Left ventricle myocardium superior (tissue), 1 donor: ENCODE data around the gene DIP2B. TPM values are rescaled to one million over a fixed set of nuclear protein-coding genes. Genes with fewer than 3 reads are reported as not detected.

Experiments used
- ATAC-seq: fragments of 200-7000 bp; cut with Tn5 transposase; one replicate; pipeline ENCODE4 v1.9.1; 2020; ENCODE audit warnings: mild to moderate bottlenecking, moderate library complexity
- DNase-seq: peaks from one replicate; pipeline ENCODE4 v3.0.0-alpha.2; 2020
- intact Hi-C: fragments of 100-400 bp; cut with micrococcal nuclease; formaldehyde crosslinking; loops from one replicate; pipeline ENCODE4 v1.11.0; 2022
- total RNA-seq: library from RNA; stranded (reverse); fragmentation: NEBNext Ultra II Directional; extraction: Animal tissue kit (Norgen Biotek cat#: 25700); gene quantifications from one replicate; pipeline ENCODE4 v1.2.1, GENCODE V29; 2021
- donor health status: DM: no; HTN: yes; CAD: no; lungs with severe emphysema.

Gene DIP2B
- total RNA-seq, 1 donor from 2014 or later = 11.4 TPM

- ATAC-seq = no peak
- intact Hi-C loops = no loop called here
- no peak for DNase-seq
Measured at GRCh38 chr12:50598321-50598862, 93.6 kb downstream of the DIP2B start.

DNA sequence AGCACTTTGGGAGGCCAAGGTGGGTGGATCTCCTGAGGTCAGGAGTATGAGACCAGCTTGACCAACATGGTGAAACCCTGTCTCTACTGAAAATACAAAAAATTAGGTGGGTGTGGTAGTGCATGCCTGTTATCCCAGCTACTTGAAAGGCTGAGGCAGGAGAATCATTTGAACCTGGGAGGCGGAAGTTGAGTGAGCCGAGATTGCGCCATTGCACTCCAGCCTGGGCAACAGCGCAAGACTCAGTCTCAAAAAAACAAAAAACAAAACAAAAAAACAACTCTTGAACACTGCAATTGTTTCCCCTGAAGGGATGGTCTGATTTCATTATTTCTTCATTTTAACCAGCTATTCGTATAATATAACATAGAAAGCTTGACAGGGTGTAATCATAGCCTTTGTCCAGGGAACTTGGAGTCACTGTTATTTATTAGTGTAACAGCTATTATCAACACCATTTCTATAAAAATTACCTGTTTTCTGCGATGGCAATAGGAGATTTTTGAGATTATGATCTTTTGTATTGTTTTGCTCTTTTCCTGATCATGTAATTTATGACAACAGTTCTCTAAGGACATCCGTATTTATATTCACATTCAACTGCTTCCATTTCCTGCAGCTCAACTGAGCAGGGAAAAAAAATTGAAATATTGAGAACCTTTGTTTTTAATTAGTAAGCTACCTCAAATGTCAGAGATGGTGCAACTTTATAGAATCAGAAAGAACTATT is 94.7 kb downstream of the DIP2B start:
- ATAC-seq = no peak
- DNase-seq = no peak
- intact Hi-C loops = no loop called here

DNA sequence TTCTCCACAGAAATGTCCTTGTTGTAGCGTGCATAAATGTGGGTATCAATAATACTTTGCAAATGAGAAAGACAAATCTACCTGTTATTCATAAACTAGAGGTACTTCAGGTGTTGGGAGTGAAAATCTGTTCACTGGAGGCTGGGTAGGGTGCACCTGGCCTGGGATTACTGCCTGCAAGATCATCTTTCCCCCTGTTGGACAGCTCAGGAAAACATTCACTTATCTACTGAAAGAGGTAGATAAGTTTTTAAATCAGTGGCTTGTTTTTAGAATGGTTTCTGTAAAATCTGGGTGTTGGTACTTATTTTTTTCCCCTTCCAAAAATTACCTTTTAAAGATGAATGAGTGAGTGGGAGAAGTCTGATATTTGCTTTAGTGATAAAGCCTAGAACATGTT is 95.6 kb downstream of the DIP2B start:
- intact Hi-C loops = no loop called here
- DNase-seq (no peak), ATAC-seq (no peak)

GRCh38 chr12:50603817-50604639 is 99.2 kb downstream of the DIP2B start:
- ATAC-seq (peak; percentile 80), DNase-seq (peak; percentile 42)
- intact Hi-C loops = no loop called here

GRCh38 chr12:50604640-50604920 is 99.8 kb downstream of the DIP2B start:
- DNase-seq = no peak
- no peak for ATAC-seq
- intact Hi-C loops = no loop called here

DNA sequence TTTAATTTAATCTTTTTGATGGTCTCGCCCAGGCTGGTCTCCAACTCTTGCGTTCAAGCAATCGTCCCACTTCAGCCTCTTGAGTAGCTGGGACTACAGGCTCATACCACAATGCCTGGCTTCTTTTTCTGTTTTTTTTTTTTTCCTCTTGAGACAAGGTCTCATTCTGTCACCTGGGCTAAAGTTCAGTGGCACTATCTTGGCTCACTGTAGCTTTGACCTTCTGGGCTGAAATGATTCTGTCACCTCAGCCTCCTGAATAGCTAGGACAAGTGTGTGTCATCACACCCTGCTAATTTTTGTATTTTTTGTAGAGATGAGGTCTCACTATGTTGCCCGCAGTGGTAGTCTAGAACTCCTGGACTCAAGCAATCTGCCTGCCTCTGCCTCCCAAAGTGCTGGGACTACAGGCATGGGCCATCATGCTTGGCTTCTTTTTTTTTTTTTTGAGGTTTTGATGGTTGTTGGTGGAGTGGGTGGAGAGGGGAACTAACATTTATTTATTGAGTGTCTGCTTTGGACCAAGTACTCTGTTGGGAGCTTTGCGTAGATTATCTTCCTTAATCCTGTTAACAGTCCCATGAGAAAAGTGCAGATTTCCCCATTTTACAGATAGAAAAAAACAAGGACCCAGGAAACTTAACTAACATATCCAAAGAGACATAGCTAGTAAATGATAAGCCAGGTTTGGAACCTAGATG is 102.0 kb downstream of the DIP2B start:
- no peak for ATAC-seq
- no peak for DNase-seq
- intact Hi-C loops = no loop called here

GRCh38 chr12:50609292-50609874 is 104.6 kb downstream of the DIP2B start:
- intact Hi-C loops = no loop called here
- DNase-seq (no peak), ATAC-seq (no peak)

DNA sequence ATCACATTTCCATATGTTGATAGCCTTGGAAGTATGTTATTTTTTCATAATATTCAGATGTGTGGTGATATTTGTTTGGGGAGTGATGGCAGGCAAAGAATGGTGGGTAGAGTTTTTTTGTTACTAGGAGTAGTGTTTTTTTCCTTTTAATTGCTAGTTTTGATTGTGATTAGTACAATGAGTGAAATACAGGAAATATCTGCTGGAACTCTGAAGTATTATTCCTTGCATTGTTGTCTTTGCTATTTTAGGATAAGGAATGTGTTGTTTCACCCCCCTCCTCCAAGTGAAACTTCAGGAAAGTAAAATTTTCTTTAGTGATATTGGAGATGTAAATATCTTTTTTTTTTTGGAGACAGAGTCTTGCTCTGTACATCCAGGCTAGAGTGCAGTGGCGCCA is 105.4 kb downstream of the DIP2B start:
- ATAC-seq (no peak), DNase-seq (no peak)
- intact Hi-C loops = no loop called here

DNA sequence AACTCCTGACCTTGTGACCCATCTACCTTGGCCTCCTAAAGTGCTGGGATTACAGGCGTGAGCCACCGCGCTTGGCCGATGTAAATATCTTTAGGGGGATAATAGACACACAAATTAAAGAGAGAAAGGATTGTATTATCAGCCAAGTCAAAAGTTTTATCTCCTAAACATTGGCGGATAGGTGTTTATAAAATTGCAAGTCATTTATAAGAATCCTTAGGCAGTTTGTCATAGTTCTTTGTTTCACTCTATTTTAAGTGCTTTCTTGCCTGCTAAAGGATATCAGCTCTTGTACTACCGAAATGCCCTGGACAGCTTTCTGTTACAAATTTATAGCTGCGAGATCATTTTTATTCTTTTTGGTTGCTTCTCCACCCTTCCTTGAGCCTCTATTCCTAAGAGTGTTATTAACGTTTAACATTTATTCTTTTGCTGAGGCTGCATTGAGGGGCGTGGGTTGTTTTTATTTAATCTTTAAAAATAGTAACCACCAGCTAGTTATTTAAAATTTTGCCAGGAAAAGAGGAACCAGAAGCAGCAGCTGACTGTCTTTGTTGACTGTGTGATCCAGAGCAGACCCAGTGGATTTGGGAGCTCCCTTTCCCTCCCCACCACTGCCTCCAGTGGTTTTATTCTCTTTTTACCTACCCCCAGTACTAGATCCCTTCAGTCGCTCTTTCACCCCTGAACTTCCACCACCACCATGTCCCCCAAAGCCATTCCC is 106.4 kb downstream of the DIP2B start:
- no peak for DNase-seq
- ATAC-seq = peak; percentile 18
- intact Hi-C loops = no loop called here

DNA sequence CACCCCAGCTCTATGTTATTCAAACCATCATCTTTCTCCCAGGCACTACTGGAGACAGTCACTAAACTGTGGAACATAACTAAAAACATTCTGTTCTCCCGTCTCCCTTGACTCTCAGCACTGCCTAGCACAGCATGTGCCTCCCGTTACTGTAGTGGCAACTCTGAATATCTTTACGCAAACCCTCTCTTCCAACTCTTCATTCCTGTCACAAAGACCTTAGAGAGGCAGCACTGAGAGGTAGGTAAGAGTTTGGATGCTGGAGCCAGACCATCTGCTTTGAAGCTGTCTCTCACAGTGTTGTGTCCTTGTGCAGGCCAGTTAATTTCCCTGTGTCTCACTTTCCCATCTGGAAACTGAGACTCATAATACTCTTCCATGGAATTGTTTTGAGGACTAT is 108.1 kb downstream of the DIP2B start:
- ATAC-seq (peak; percentile 65), DNase-seq (no peak)
- intact Hi-C loops = no loop called here

DNA sequence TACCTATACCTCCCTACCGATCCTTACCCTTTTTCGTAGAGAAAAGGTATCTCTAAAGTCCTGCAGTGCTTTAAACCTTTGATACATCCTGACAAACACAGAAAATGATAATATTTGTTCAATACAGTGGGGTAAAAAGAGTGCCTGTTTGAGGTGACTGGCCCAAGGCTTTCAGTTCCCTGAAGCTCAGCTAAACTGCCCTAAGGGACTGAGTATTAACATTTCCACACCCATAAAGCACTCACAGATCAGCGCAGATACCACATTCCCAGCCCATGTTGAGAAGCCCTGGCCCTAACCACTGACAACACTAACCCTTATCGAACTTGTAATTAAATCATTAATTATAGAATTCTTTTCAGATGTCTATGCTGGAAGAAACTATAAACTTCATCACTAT is 108.7 kb downstream of the DIP2B start:
- intact Hi-C loops = no loop called here
- no peak for ATAC-seq

GRCh38 chr12:50614167-50614759 is 109.5 kb downstream of the DIP2B start:
- no peak for DNase-seq
- no peak for ATAC-seq
- intact Hi-C loops = no loop called here

More for the DNA sequence above, 108.7 kb downstream of the DIP2B start:
- no peak for DNase-seq

DNA sequence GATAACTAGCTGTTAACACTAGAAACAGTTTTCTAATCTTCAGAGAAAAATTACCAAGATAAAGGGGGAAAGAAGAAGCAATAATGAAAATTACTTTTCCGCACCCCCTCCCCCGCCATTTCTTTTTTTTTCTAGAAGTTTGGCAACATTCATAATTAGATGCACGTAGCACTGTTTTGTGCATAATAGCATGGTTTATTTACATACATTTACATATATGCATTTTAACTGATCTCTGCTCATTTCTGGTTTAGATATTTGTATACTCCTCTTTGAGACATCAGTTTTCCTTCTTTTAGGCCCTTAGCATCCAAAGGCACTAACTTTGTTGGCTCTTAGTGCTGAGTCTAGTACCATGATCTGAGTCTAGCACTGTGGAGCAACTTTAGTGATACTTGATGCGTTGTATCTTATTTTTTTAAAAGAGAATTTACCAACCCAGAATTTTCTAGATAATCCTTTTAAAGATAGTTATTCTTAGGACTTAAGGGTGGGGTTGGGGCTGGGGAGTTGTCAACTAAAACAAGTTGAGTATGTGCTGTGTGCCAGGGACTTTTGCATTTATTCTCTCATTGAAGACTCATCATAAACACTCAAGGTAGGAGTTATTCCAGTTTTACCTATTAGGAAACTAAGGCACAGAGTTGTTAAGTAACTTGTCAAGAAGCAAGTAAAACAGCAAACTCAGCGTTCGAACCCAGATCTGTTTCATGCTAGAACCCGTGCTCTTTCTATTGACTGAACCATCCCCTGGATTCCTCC is 110.5 kb downstream of the DIP2B start:
- no peak for ATAC-seq
- intact Hi-C loops = no loop called here
- DNase-seq = no peak

- ATAC-seq (no peak), DNase-seq (no peak)
Measured at GRCh38 chr12:50615907-50616296, 111.1 kb downstream of the DIP2B start.

DNA sequence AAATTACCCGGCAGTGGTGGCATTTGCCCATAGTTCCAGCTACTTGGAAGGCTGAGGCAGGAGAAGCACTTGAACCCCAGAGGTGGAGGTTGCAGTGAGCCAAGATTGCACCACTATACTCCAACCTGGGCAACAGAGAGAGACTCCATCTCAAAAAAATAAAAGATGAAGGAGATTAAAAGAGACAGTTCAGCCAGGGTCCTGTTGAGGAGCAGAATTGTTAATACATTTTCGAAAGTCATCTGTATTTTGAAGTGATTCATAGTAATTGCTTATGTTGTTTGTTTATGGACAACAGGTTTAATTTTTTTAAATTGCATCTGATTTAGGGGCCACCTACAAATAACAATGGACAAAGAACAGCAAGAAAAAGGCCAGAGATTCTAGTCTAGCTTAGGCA is 112.9 kb downstream of the DIP2B start:
- intact Hi-C loops = no loop called here
- ATAC-seq (no peak), DNase-seq (no peak)

More at GRCh38 chr12:50615907-50616296, 111.1 kb downstream of the DIP2B start:
- intact Hi-C loops = no loop called here

- DNase-seq (no peak), ATAC-seq (peak; percentile 33)
- intact Hi-C loops = no loop called here
Measured at GRCh38 chr12:50618864-50619609, 114.3 kb downstream of the DIP2B start.

DNA sequence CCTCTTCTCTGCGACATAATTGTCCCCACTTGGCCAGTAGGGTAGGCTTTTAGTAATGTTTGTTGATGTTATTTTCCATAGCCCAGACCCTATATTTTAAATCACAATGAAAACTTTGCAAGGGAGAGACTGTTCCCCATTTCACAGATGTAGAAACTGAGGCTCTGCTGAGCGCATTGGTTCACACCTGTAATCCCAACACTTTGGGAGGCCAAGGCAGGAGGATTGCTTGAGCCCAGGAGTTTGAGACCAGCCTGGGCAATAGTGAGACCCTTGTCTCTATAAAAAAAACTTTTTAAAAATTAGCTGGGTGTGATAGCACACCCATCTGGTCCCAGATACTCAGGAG is 114.8 kb downstream of the DIP2B start:
- DNase-seq (no peak), ATAC-seq (no peak)
- intact Hi-C loops = no loop called here
